ENCODE measurements around the gene KCND1. TPM values are rescaled to one million over a fixed set of nuclear protein-coding genes. Genes with fewer than 3 reads are reported as not detected.

KCND1 gene
- 1 to 10 TPM in 1 of 2 donors, under 1 TPM in 1; 0.90 to 1.0 TPM for total RNA-seq

DNA sequence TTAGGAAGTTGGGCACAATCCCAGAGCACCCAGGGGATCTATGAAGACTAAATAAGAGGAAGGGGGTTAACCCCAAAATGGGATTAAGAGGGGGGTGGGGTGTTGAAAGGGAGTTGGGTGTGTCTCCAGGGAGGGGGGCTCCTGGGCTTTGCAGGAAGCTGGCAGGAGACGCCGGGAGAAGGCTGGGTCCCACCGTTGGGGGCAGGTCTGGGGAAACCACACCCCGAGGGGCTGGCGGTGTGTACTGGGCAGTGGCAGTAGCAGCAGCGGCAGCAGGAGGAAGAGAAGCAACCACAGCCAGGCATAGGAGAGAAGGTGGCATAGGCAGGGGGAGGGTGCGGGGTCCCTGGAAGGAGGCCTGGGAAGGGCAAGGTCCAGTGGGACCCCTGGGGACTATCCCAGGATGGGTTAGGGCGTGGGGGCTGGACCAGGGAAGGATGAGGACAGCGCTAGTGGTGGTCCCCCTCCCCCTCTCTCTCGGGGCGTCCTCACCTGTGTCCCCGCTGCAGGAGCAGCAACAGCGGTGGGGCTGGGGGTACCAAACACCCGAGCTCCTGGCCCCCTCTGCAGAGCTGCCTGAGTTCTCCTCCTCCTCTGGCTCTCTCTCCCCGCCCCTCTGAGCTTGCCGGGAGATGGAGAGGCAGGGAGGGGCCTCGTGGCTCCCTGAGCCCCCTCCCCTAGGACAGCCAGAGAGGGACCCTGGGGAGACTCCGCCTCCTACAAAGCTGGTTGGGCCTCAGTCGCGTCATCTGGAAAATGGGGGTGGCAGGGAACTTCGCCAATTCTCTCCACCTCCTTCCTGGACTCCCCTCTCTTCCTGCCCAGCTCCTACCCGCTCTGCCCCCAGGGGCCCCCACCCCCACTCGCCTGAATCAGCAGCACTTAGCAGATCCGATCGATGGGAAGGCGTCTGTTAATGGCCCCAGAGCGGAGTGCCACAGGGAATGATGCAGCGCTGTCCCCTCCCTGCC, at the start of gene KCND1:
KCND1 (minus strand) TSS at position 596 of the 971 bp plus-strand sequence. CDS start 1,573 bp downstream, outside the sequence.
- TF ChIP-seq, protein P1, sequence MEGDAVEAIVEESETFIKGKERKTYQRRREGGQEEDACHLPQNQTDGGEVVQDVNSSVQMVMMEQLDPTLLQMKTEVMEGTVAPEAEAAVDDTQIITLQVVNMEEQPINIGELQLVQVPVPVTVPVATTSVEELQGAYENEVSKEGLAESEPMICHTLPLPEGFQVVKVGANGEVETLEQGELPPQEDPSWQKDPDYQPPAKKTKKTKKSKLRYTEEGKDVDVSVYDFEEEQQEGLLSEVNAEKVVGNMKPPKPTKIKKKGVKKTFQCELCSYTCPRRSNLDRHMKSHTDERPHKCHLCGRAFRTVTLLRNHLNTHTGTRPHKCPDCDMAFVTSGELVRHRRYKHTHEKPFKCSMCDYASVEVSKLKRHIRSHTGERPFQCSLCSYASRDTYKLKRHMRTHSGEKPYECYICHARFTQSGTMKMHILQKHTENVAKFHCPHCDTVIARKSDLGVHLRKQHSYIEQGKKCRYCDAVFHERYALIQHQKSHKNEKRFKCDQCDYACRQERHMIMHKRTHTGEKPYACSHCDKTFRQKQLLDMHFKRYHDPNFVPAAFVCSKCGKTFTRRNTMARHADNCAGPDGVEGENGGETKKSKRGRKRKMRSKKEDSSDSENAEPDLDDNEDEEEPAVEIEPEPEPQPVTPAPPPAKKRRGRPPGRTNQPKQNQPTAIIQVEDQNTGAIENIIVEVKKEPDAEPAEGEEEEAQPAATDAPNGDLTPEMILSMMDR (IDR thresholded peaks at IDR 0.05), result no peak
- H3K9ac ChIP-seq (ENCODE audit: low read depth in 2 of 2, low read length in 2 of 2), result peak within 1 kb of the TSS; percentile 12 to 35

DNA sequence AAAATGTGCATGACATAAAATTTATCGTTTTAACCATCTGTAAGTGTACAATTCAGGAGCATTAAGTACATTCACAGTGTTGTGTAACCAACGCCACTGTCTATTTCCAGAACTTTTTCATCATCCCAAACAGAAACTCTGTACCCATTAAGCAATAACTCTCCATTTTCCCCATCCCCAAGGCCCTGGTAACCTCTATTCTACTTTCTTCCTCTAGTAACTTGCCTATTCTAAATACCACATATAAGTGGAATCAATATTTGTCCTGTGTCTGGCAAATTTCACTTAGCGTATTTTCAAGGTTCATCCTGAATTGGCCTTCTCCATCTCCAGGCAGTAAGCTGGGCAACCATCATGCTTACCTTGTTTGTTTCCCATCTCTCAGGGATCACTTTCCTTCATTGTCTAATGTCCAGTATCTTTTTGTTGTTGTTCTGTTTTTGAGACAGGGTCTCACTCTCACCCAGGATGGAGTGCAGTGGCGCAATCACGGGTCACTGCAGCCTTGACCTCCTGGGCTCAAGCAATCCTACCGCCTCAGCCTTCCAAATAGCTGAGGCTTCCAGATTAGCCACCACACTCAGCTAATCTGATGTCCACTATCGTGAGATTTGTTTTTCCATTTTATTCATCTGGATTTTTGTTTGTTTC, 48.1 kb upstream of the KCND1 start:
- no peak for DNase-seq

More for the DNA sequence above, at the start of gene KCND1:
- intact Hi-C loops (cut with DNase I), result loop anchor here (5.0 kb wide), 1 partner anchor 66 kb away; no protein-coding TSS in a partner anchor
- Histone ChIP-seq H3K9me3 (no peaks in the 10 kb centered on the region), H3K4me3 (peak within 1 kb of the TSS; percentile 9), H3K4me1 (no peaks in the 10 kb centered on the region), H3K36me3 (no peaks in the 10 kb centered on the region), H3K27ac (no peak within 1 kb of the TSS), H3K27me3 (no peaks in the 10 kb centered on the region)
- peak; percentile 22 for DNase-seq

DNA sequence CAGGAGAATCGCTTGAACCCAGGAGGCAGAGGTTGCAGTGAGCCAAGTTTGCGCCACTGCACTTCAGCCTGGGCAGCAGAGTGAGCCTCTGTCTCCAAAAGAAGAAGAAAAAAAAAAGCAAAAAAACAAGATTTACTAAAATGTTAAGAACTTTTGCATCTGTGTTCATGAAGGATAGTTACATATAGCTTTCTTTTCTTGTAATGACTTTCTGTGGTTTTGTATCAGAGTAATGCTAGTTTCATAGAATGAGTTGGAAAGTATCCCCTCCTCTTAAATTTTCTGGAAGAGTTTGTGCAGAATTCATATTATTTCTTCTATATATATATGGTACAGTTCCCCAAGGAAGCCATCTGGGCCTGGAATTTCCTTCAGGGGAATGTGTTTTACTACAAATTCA, 47.4 kb upstream of the KCND1 start:
- Histone ChIP-seq H3K9me3 (no peaks in the 10 kb centered on the region), H3K36me3 (no peaks in the 10 kb centered on the region), H3K9ac (ENCODE audit: low read depth in 2 of 2, low read length in 2 of 2) (no peak overlapping the region), H3K27ac (no peak overlapping the region), H3K4me3 (no peak overlapping the region), H3K27me3 (no peaks in the 10 kb centered on the region), H3K4me1 (no peaks in the 10 kb centered on the region)
- TF ChIP-seq, protein P1 (IDR thresholded peaks at IDR 0.05), result no peak
- intact Hi-C loops (cut with DNase I), result no loop called here
- no peak for DNase-seq

More for the DNA sequence above, 48.1 kb upstream of the KCND1 start:
- TF ChIP-seq, protein P1 (IDR thresholded peaks at IDR 0.05), result no peak
- H3K36me3 ChIP-seq, result no peaks in the 10 kb centered on the region
- H3K9me3 ChIP-seq, result no peaks in the 10 kb centered on the region
- intact Hi-C loops (cut with DNase I), result no loop called here
- no peaks in the 10 kb centered on the region for H3K27me3 ChIP-seq
- no peak overlapping the region for H3K4me3 ChIP-seq
- no peak overlapping the region for H3K27ac ChIP-seq
- H3K9ac ChIP-seq (ENCODE audit: low read depth in 2 of 2, low read length in 2 of 2), result no peak overlapping the region
- H3K4me1 ChIP-seq, result no peaks in the 10 kb centered on the region

DNA sequence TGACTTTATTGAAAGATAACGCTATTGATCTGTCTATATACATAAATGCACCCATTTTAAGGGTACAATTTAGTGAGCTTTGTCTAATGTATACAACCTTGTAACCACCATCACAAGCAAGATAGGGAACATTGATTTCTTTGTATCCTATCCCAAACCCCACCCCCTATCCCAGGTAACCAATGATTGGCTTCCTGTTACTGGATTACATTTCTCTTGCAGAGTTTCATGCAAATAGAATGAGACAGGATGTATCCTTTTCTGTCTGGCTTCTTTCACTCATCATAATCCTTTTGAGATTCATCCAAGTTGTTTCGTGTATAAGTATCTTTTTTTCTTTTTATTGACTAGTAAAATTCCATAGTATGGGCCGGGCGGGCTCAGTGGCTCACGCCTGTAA, 32.1 kb upstream of the KCND1 start:
- no peak for DNase-seq
- Histone ChIP-seq H3K4me3 (no peak overlapping the region), H3K9me3 (no peaks in the 10 kb centered on the region), H3K27me3 (no peaks in the 10 kb centered on the region), H3K9ac (ENCODE audit: low read depth in 2 of 2, low read length in 2 of 2) (no peak overlapping the region), H3K36me3 (no peaks in the 10 kb centered on the region), H3K27ac (no peak overlapping the region), H3K4me1 (no peaks in the 10 kb centered on the region)
- intact Hi-C loops (cut with DNase I), result no loop called here
- TF ChIP-seq, protein P1 (IDR thresholded peaks at IDR 0.05), result no peak

DNA sequence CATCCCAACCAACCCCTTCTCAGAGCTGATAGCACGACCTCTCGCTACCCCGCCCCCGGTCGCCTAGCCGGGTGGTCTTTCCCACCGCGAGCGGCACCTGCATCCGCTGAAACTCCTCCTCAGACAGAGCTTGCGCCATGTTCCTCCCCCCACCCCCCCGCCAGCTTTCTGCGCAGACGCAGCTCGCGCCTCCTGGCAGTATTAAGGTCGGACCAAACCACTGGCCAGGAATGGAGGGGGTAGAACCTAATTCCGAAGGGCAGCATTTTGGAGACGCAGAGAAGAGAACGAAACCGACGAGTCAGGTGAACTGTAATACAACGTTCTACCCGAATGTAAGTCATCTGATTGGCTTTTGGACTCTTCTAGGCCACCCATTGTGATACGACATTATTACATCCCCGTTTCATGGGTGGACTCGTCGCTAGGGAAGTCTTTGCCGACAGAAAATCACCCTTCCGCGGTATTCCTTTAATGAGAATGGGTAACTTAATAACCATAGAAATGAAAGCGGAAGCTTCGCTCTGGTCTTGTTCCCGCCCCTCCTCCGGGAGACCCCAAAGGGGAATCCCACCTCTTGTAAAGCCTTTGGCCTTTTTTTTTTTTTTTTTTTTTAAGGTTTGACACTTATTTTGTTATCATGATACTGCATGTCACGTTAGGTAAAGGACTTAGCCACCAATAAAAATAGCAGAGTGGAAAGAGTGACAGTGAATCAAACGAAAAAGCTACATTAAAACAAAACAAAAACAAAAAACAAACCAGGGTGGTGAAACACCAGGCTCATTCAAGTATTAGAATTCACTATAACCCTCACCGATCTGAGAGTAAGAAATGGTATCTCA, 30.7 kb upstream of the KCND1 start, which contains the start of gene GRIPAP1:
GRIPAP1 (minus strand) TSS at position 174 of the 845 bp plus-strand sequence; CDS start at position 139, 35 bp downstream.
- intact Hi-C loops (cut with DNase I), result no loop called here
- TF ChIP-seq, protein P1 (IDR thresholded peaks at IDR 0.05), result no peak
- peak; percentile 70 for DNase-seq
- Histone ChIP-seq H3K27ac (peak within 1 kb of the TSS; percentile 71), H3K4me3 (peak within 1 kb of the TSS; percentile 60), H3K9me3 (no peaks in the 10 kb centered on the region), H3K27me3 (no peaks in the 10 kb centered on the region), H3K9ac (ENCODE audit: low read depth in 2 of 2, low read length in 2 of 2) (peak within 1 kb of the TSS; percentile 66 to 67), H3K36me3 (no peaks in the 10 kb centered on the region), H3K4me1 (no peaks in the 10 kb centered on the region)
